Measurements from ENCODE around the gene RPLP2.

The RPLP2 gene

DNA sequence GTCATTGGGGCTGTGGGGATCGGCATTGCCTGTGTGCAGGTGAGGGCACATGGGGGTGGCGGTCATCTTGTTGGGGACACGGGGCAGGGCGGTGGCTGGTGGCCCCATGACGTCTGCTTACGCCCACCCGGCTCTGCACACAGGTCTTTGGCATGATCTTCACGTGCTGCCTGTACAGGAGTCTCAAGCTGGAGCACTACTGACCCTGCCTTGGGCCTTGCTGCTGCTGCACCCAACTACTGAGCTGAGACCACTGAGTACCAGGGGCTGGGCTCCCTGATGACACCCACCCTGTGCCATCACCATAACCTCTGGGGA, 28.2 kb downstream of the RPLP2 start:
- H3K27me3 Mint-ChIP-seq: no peaks in the 10 kb centered on the region
- H3K36me3 Mint-ChIP-seq: no peaks in the 10 kb centered on the region
- H3K9me3 Mint-ChIP-seq (ENCODE audit: low read depth): no peaks in the 10 kb centered on the region
- H3K4me1 Mint-ChIP-seq (ENCODE audit: low read depth): peaks cover 17% of the 10 kb centered on the region
- H3K27ac Mint-ChIP-seq: no peak overlapping the region
- no peak overlapping the region for H3K4me3 Mint-ChIP-seq

DNA sequence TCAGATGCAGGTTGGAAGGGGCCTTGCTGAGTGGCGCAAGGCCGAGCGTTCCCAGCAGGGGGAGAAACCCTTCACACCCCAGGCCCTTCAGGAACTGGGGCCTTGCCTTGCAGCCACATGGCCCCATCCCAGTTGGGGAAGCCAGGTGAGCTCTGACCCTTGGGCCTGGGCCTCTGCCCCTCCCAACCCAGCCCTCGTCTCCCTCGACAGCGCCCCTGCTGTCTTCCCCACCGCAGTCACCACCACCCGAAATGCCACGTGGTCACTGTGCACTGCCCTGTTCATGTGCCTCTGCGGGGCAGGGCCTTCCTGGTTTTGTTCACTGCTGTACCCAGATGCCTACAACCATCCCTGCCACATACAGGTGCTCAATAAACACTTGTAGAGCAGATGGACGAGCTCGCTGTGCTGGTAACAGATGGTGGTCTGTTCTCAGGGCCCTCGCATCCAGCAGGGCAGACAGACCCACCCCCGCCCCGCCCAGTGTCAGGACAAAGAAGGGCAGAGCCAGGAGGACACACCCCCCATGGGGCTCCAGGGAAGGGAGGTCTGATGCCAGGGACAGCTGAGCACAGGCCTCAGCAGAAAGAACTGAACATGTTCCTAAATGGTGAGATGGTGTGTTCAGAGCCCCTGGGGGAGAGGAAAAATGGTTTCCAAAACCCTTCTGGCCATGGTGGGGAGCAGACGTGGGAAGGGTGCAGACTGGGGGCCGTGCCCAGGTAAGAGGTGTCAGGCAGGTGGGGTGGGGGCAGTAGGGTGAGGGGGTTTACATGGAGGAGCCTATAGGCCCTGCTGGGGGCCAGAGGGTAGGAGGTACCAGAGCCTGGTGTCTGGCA, 28.9 kb downstream of the RPLP2 start:
- peak overlapping the region; percentile 32 for H3K4me3 Mint-ChIP-seq
- no peaks in the 10 kb centered on the region for H3K27me3 Mint-ChIP-seq
- no peak overlapping the region for H3K27ac Mint-ChIP-seq
- H3K4me1 Mint-ChIP-seq (ENCODE audit: low read depth): peaks cover 19% of the 10 kb centered on the region
- no peaks in the 10 kb centered on the region for H3K36me3 Mint-ChIP-seq
- no peaks in the 10 kb centered on the region for H3K9me3 Mint-ChIP-seq (ENCODE audit: low read depth)

DNA sequence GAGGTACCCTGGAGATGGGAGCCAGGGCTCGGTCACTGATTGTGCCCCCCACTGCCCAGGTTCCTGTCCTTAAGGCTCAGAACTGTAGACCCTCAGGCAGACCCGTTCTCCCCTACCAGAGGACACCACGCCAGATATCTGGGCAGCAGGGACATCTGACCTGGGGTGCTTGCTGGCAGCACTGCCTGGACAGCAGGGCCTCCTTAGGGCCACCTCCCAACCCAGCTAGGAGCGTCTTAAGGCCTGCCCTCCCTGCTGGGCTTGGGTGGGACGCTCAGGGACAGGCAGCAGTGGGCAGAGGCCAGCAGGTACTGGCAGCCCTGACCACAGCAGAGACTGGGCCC, 29.5 kb downstream of the RPLP2 start:
- Mint-ChIP-seq H3K36me3 (no peaks in the 10 kb centered on the region), H3K27me3 (no peaks in the 10 kb centered on the region), H3K27ac (no peak overlapping the region), H3K9me3 (ENCODE audit: low read depth) (no peaks in the 10 kb centered on the region), H3K4me1 (ENCODE audit: low read depth) (peaks cover 18% of the 10 kb centered on the region), H3K4me3 (no peak overlapping the region)

DNA sequence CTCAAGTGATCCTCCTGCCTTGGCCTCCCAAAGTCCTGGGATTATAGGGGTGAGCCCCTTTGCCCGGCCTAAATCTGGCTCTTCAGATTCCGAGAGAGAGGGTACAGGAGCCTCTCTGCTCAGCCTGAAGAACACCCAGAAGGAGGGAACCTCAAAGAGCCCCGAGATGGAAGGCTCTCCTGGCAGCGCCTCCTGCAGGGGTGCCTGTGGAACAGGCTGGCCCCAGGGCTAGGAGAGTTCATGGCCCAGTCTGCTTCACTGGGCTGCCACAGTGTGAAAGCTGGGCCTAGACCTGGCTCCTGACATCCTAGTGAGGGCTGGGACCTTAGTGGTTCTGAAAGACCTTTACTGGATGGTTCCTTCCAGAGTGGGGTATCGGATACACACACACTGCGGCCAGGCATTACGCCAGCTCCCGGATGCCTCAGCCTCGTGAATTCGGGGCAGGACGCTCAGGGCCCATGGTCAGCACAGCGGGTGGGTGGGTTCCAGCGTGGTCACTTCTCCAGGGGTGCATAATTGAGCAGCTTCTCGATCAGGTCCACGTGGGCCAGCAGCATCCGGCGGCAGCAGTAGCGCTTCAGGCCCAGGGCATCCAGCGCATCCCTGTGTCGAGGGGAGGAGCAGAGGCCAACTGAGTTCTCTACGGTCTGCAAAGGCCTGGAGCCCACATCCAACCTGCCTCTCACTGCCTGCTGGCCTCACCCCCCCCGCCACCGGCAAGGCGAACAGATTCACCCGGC, 30.3 kb downstream of the RPLP2 start:
- peaks cover 21% of the 10 kb centered on the region for H3K4me1 Mint-ChIP-seq (ENCODE audit: low read depth)

DNA sequence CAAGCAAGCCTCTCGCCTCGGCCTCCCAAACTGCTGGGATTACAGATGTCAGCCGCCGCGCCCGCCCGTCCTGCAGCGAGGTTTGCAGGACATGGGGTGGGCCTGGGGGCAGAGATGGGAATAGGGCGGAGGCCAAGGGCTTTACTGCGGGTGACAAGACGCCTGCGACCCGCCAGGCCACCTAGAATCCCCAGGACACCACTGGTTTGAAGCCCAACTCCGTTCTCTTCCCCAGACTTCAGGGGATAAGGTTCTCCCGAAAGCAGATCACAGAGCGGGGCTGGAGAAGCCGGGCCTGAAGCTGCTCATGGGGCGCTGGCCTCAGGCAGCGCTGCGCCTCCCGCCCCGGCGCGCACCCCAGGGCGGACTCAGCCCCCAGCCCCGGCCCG, 32.2 kb downstream of the RPLP2 start:
- Mint-ChIP-seq H3K36me3 (no peaks in the 10 kb centered on the region), H3K4me3 (peak overlapping the region; percentile 88), H3K4me1 (ENCODE audit: low read depth) (peaks cover 24% of the 10 kb centered on the region), H3K27me3 (no peaks in the 10 kb centered on the region), H3K9me3 (ENCODE audit: low read depth) (no peaks in the 10 kb centered on the region), H3K27ac (peak overlapping the region; percentile 80)

More for the DNA sequence above, 30.3 kb downstream of the RPLP2 start:
- Mint-ChIP-seq H3K36me3 (no peaks in the 10 kb centered on the region), H3K27me3 (no peaks in the 10 kb centered on the region), H3K4me3 (peak overlapping the region; percentile 88), H3K9me3 (ENCODE audit: low read depth) (no peaks in the 10 kb centered on the region), H3K27ac (no peak overlapping the region)

DNA sequence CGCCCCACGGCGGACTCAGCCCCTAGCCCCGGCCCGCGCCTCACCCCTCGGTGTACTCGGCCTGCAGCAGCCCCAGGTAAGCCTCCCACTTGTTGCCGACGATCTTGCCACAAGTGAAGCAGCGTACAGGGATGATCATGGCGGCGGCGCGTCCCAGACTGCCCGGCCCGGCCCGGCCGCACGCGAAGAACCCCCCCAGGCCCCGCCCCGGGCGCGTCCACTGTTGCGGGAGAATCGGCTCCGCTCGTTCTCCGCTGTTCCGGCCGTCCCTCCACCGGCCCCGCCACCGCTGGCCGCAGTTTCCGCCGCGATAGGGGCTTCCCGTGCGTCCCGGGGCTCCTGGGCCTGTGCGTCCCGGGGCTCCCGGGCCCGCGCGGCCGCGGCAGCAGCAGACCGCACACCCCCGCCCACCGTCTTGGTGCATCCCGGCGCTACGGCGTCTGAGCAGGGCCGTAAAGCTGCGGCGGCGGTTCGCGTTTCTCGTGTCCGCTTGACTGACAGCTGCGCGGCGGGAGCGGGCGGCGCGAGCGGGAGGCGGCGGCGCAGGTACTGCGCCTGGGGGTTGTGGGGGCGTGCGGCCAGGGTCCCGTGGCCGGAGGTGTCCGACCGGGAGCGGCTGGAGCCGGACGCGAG, 32.7 kb downstream of the RPLP2 start, which contains the start of the genes POLR2L and TSPAN4:
Gene POLR2L (minus strand): TSS at position 160 of the 633 bp plus-strand sequence. CDS start 21 bp downstream, at position 139.
Gene TSPAN4 (plus strand): TSS at position 483 of the 633 bp plus-strand sequence. CDS start 7,453 bp downstream, outside the sequence.
- H3K36me3 Mint-ChIP-seq: no peaks in the 10 kb centered on the region
- peak within 1 kb of the TSS; percentile 80 for H3K27ac Mint-ChIP-seq
- H3K4me3 Mint-ChIP-seq: peak within 1 kb of the TSS; percentile 88
- no peaks in the 10 kb centered on the region for H3K27me3 Mint-ChIP-seq
- H3K4me1 Mint-ChIP-seq (ENCODE audit: low read depth): peaks cover 24% of the 10 kb centered on the region
- no peaks in the 10 kb centered on the region for H3K9me3 Mint-ChIP-seq (ENCODE audit: low read depth)

DNA sequence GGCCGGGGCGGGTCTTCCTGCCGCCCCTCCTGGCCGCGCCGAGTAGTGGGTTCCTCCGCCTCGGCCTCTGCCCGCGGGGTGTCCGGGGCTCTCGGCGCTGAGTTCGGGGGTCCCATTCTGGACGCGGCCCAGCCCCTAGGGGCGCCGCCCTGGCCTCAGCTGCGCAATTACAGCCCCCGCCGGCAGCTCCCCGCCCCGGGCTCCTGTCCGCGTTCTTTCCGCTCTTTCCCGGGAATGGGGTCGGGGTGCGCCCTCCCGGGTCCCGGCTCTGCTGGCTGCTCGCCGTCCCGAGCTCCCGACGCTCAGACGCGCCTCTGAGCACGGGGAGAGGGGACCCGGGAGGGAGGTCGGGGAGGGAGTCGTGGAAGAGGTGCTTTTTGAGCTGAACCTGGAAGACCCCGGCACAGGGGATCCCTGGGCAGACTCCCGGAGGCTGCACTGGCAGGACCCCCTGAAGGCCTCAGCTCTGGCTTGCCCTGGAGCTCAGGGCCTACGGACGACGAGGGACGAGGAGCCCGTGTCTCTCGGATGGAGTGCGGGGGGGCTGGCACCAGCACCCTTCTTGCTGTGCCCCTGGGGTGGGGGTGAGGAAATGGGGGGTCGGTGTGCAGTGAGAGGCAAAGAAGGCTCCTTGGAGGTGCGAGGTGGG, 33.4 kb downstream of the RPLP2 start:
- Mint-ChIP-seq H3K4me1 (ENCODE audit: low read depth) (peaks cover 24% of the 10 kb centered on the region), H3K27ac (no peak overlapping the region), H3K9me3 (ENCODE audit: low read depth) (no peaks in the 10 kb centered on the region), H3K36me3 (no peaks in the 10 kb centered on the region), H3K27me3 (no peaks in the 10 kb centered on the region), H3K4me3 (peak overlapping the region; percentile 77)

DNA sequence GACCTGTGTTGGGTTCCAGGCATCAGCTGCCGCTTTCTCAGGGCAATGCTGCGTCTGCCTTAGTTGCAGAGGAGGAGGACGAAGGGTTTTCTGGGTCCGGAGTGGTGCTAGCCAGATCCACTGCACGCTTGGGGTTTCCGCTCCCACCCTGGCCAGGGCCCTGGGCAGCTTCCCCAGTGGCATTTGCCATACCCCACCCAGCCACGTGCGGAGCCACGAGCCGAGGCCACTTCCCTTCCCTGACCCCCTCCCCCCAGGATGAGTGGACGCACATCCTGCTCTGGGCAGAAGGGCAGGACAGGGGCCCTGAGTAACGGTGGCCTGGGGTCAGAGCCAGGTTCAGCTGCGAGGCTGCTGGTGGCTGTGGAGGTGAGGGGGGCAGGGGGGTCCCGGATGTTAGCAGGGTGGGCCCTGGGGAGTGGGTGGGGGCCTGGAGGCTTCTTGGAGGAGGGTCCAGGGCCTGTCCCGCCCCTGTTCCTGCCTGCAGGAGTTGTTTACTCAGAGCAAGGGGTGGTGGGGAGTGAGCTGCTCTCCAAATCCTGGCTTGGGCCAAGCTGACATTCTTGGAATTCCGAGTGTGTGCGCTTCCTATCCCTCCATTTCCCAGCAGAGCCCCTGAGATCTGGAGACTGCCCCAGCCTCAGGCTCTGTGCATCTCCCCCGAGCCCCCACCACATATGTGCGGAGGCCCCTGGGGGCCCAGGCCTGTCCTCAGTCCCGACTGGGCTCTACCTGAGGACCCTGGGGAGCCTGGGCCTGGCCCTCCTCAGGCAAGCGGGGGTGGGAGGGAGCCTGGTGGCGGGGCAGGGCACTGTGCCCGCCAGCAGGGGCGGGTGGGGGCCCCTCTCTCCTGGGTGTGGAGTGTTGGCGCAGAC, 34.3 kb downstream of the RPLP2 start:
- H3K27me3 Mint-ChIP-seq: no peaks in the 10 kb centered on the region
- no peaks in the 10 kb centered on the region for H3K9me3 Mint-ChIP-seq (ENCODE audit: low read depth)
- peaks cover 28% of the 10 kb centered on the region for H3K4me1 Mint-ChIP-seq (ENCODE audit: low read depth)
- H3K36me3 Mint-ChIP-seq: no peaks in the 10 kb centered on the region
- H3K27ac Mint-ChIP-seq: no peak overlapping the region
- H3K4me3 Mint-ChIP-seq: peak overlapping the region; percentile 77

DNA sequence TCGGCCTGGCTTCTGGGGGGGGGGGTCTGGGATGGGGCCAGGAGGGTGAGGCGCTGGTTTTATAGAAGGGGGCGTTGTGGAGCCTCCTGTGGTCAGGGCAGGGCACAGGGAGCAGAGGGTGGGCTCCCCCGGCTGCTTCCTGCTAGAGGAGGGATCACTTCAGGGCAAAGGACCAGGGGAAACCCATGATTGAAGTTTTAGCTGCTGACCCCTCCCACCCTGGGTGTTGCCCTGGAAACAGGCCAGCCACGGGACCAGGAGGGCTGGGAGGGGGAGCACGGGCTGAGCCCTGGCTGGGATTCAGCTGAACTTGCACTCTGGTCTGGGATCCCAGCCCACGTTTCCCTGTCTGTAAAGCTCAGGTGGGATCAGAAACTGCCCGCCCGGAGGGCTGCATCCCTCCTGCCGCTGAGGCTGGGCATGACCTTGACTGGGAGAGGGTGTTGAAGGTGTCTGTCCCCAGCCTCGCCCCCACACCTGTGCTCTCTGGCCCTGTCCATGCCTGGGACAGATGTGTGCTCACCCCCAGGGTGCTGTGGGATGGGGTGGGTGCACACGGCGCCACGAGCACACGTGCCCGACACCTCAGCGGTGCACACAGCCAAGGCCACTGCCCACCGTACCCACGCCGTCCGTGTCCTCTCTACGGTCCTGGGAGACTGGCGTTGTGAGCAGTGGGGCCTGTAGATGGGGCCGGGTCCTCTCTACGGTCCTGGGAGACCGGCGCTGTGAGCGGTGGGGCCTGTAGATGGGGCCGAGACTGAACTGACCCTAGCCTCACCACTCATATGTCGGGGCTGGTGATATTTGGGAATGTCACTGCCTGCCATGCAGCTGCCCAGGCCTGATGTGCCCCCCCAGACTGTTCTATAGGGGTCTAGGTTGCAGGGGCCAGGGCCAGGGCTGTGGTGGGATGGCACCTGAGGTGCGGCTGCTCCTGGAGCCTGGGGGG, 35.2 kb downstream of the RPLP2 start:
- H3K27ac Mint-ChIP-seq: no peak overlapping the region
- H3K36me3 Mint-ChIP-seq: no peaks in the 10 kb centered on the region
- no peaks in the 10 kb centered on the region for H3K9me3 Mint-ChIP-seq (ENCODE audit: low read depth)
- H3K4me1 Mint-ChIP-seq (ENCODE audit: low read depth): peaks cover 28% of the 10 kb centered on the region
- H3K4me3 Mint-ChIP-seq: peak overlapping the region; percentile 32
- no peaks in the 10 kb centered on the region for H3K27me3 Mint-ChIP-seq

DNA sequence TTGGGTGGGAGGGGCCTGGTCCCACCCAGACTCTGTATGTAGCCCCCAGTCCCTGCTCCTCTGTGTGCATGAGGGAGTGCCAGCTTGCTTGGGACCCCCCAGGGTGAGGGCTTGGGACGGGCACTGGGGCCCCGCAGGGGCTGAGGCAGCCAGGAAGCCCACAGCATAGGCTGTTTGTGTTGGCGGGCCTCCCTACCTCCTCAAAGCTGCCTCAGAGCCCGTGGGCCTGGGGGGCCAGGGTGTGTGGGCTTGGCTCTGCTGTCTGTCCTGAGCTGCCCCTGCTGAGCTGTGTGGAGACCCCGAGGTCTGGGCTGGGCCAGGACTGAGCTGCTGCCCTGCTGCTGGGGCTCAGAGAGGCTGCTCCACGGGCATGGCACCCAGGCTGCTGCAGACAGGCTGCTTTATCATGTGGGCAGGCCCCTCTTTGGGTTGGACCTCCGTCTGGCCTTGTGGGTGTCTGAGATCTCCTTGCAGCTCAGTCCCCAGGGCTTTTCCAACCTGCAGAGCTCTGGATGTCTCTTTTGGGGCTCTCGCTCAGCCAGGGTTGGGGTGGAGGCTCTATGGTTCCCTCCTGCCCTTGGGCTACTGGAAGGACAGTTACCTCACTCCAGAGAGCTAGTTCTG, 36.2 kb downstream of the RPLP2 start:
- H3K9me3 Mint-ChIP-seq (ENCODE audit: low read depth): no peaks in the 10 kb centered on the region
- H3K4me3 Mint-ChIP-seq: no peak overlapping the region
- H3K4me1 Mint-ChIP-seq (ENCODE audit: low read depth): peaks cover 19% of the 10 kb centered on the region
- H3K27ac Mint-ChIP-seq: no peak overlapping the region
- no peaks in the 10 kb centered on the region for H3K27me3 Mint-ChIP-seq
- H3K36me3 Mint-ChIP-seq: no peaks in the 10 kb centered on the region

DNA sequence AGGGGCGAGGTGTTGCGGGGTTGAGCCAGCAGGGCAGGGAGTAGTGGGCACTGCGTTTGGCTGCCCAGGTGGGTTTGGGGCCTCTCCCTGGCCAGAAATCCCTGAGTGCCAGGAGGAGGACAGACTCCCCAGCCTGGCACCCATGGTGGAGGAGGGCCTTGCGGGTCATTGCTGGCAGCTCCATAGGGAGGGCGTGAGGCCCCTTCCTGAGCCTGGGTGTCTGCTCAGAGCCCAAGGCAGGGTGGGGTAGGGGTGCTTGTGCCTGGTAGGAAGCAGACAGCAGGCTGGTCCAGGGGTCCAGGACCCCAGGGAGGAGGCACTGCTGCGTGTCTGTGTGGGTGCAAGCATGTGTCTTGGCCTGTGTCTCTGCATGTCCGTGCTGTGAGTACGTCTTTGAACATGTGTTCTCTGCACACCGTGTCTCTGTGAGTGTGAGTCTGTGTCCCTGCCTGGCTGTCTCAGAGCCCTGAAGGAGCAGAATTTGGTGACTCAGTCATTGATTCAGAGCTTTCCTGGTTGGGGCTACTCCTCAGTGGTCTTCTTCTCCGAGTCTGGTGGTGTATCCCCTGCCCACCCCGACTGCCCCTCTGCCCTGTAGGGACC, 36.8 kb downstream of the RPLP2 start:
- H3K9me3 Mint-ChIP-seq (ENCODE audit: low read depth): no peaks in the 10 kb centered on the region
- H3K27ac Mint-ChIP-seq: no peak overlapping the region
- H3K4me3 Mint-ChIP-seq: no peak overlapping the region
- no peaks in the 10 kb centered on the region for H3K36me3 Mint-ChIP-seq
- H3K4me1 Mint-ChIP-seq (ENCODE audit: low read depth): peaks cover 16% of the 10 kb centered on the region
- no peaks in the 10 kb centered on the region for H3K27me3 Mint-ChIP-seq

DNA sequence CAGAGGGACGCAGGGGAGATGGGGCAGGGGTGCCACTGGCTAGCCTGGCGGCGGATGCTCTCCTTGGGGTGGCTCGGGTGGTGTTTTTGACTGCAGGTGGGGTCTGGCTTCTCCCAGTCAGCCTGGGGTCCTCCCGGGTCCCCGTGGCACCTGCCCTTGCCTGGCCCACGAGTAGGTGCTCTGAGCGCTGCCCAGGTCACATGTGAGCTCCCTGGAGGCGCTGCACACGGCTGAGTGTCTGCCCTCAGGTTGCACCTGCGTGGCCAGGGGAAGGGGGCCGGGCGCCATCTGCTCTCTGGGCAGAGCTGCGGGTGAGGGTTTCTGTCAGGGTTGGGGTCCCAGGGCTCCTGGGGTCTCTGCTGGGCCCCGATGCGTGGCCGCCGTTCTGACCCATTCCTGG, 38.1 kb downstream of the RPLP2 start:
- peaks cover 16% of the 10 kb centered on the region for H3K4me1 Mint-ChIP-seq (ENCODE audit: low read depth)
- H3K36me3 Mint-ChIP-seq: no peaks in the 10 kb centered on the region
- H3K27ac Mint-ChIP-seq: no peak overlapping the region
- no peak overlapping the region for H3K4me3 Mint-ChIP-seq
- no peaks in the 10 kb centered on the region for H3K9me3 Mint-ChIP-seq (ENCODE audit: low read depth)
- H3K27me3 Mint-ChIP-seq: no peaks in the 10 kb centered on the region
